Putamen (tissue), 1 donor: ENCODE results near the gene RBM15B.
"Not testable (repeated sequence)": the region's sequence is repeated elsewhere in the genome, so short reads cannot be mapped to it uniquely, and the experiment has no call there.

ENCODE experiments used
- DNase-seq: peaks from one replicate; pipeline ENCODE4 v3.0.0-alpha.2; 2016; ENCODE audit warnings: low spot score

RBM15B gene

GRCh38 chr3:51391075-51391565, at the start of gene RBM15B:
Gene RBM15B, plus strand, starts transcription at chr3:51391285. Its CDS starts 115 bp downstream, at chr3:51391400.
- DNase-seq: peak; percentile 96

GRCh38 chr3:51343918-51344687, 47.0 kb upstream of the RBM15B start:
- DNase-seq: no peak

- no peak for DNase-seq
Observed at GRCh38 chr3:51350751-51351150, 40.3 kb upstream of the RBM15B start.

- DNase-seq: no peak
Observed at GRCh38 chr3:51353131-51353530, 38.0 kb upstream of the RBM15B start.

GRCh38 chr3:51353691-51354090, 37.4 kb upstream of the RBM15B start:
- DNase-seq: no peak

- no peak for DNase-seq
Observed at GRCh38 chr3:51354172-51354571, 36.9 kb upstream of the RBM15B start.

GRCh38 chr3:51354731-51355615, 36.1 kb upstream of the RBM15B start:
- no peak for DNase-seq

- no peak for DNase-seq
Observed at GRCh38 chr3:51355891-51356578, 35.0 kb upstream of the RBM15B start.

GRCh38 chr3:51357856-51358255, 33.2 kb upstream of the RBM15B start:
- no peak for DNase-seq

- DNase-seq: no peak
Observed at GRCh38 chr3:51358981-51359380, 32.1 kb upstream of the RBM15B start.

GRCh38 chr3:51360806-51361205, 30.3 kb upstream of the RBM15B start:
- DNase-seq: no peak

- no peak for DNase-seq
Observed at GRCh38 chr3:51361746-51362145, 29.3 kb upstream of the RBM15B start.

GRCh38 chr3:51362476-51362875, 28.6 kb upstream of the RBM15B start:
- DNase-seq: no peak

- not testable (repeated sequence) for DNase-seq
Observed at GRCh38 chr3:51368276-51368675, 22.8 kb upstream of the RBM15B start.

- DNase-seq: peak; percentile 39
Observed at GRCh38 chr3:51371943-51372557, 19.0 kb upstream of the RBM15B start.

- no peak for DNase-seq
Observed at GRCh38 chr3:51373658-51374421, 17.2 kb upstream of the RBM15B start.

GRCh38 chr3:51374456-51374855, 16.6 kb upstream of the RBM15B start:
- no peak for DNase-seq

- DNase-seq: no peak
Observed at GRCh38 chr3:51375136-51375535, 15.9 kb upstream of the RBM15B start.

- no peak for DNase-seq
Observed at GRCh38 chr3:51375571-51375970, 15.5 kb upstream of the RBM15B start.

GRCh38 chr3:51378065-51378464, 13.0 kb upstream of the RBM15B start:
- no peak for DNase-seq

GRCh38 chr3:51378726-51379125, 12.4 kb upstream of the RBM15B start:
- DNase-seq: no peak
